Spleen (tissue), 11 donors: ENCODE results near the gene CLCN7. TPM values are rescaled to one million over a fixed set of nuclear protein-coding genes. Genes with fewer than 3 reads are reported as not detected.

Experiments
- DNase-seq: peaks from one replicate; pipeline ENCODE4 v3.0.0-alpha.2; 2020
- H3K27ac ChIP-seq, 8 donors: fragments of 200-600 bp; sonication (generic) in 7 of 8; 1 replicate in 4 of 8; 2 replicates in 4 of 8; pipeline versions ENCODE4 v1.5.0 to v1.8.0; 2016 to 2021; ENCODE audit warnings: inconsistent platforms in 4 of 8, mild to moderate bottlenecking in 4 of 8, moderate library complexity in 1 of 8
- H3K27me3 ChIP-seq, 7 donors: fragments of 200-600 bp; sonication (generic) in 6 of 7; replicated peaks in 1 of 7; 1 replicate in 4 of 7; 2 replicates in 3 of 7; pipeline versions ENCODE4 v1.5.0 to v1.8.0; 2016 to 2021; ENCODE audit warnings: inconsistent platforms in 3 of 7, mild to moderate bottlenecking in 1 of 7
- H3K36me3 ChIP-seq, 6 donors: fragments of 200-600 bp; sonication (generic) in 5 of 6; 1 replicate in 4 of 6; 2 replicates in 2 of 6; pipeline versions ENCODE4 v1.5.0 to v1.8.0; 2016 to 2021; ENCODE audit warnings: inconsistent platforms in 2 of 6
- H3K4me1 ChIP-seq, 6 donors: fragments of 200-600 bp; sonication (generic) in 5 of 6; 1 replicate in 3 of 6; 2 replicates in 3 of 6; pipeline versions ENCODE4 v1.5.0 to v1.8.0; 2016 to 2021; ENCODE audit warnings: inconsistent platforms in 3 of 6
- H3K4me3 ChIP-seq, 8 donors: fragments of 200-600 bp; sonication (generic) in 7 of 8; 1 replicate in 4 of 8; 2 replicates in 4 of 8; pipeline versions ENCODE4 v1.5.0 to v1.8.0; 2016 to 2021; ENCODE audit warnings: inconsistent platforms in 4 of 8, mild to moderate bottlenecking in 4 of 8, moderate library complexity in 2 of 8
- H3K9me3 ChIP-seq, 8 donors: fragments of 200-600 bp; sonication (generic) in 7 of 8; 1 replicate in 4 of 8; 2 replicates in 4 of 8; pipeline versions ENCODE4 v1.5.0 to v1.8.0; 2016 to 2021; ENCODE audit warnings: inconsistent platforms in 4 of 8
- CTCF ChIP-seq, 11 experiments: fragments of 200-600 bp in 7 of 11; fragments of 450-650 bp in 4 of 11; sonication (generic) in 4 of 11; IDR thresholded peaks in 8 of 11; conservative IDR thresholded peaks in 3 of 11; 1 replicate in 7 of 11; 2 replicates in 4 of 11; pipeline versions ENCODE4 v1.4.0 to v1.8.0; 2016 to 2021; ENCODE audit warnings: antibody characterized with exemption in 11 of 11, inconsistent platforms in 4 of 11, mild to moderate bottlenecking in 1 of 11
- POLR2A ChIP-seq, 3 donors: fragments of 450-650 bp; IDR thresholded peaks; one replicate each; pipeline ENCODE4 v1.5.1; 2017; ENCODE audit warnings: antibody characterized with exemption in 3 of 3, mild to moderate bottlenecking in 1 of 3
- POLR2AphosphoS5 ChIP-seq, 3 donors: sonication (generic); formaldehyde crosslinking; IDR thresholded peaks; one replicate each; pipeline ENCODE4 v1.5.1; 2017; ENCODE audit warnings: antibody characterized with exemption in 3 of 3
- WGBS, 5 donors: extraction: QIAGEN DNeasy Blood & Tissue Kit in 3 of 5; methylation state at CpG; one replicate each; pipeline versions ENCODE4 v1.1.5 to v1.1.7; 2013 to 2018; 5-methylcytosine and 5-hydroxymethylcytosine counted together
- intact Hi-C: fragments of 100-400 bp; cut with DNase I; formaldehyde crosslinking; loops from one replicate; pipeline ENCODE4 v1.15.0; 2023; ENCODE audit warnings: low total_unique reads
- polyA plus RNA-seq, 3 donors: library from polyadenylated mRNA; stranded (reverse); fragments of 200-250 nt; gene quantifications; one replicate each; pipeline ENCODE4 v1.2.1, GENCODE V29; 2013
- total RNA-seq, 7 donors: library from RNA; depleted of rRNA in 3 of 7; stranded (reverse); fragments of >200 nt in 3 of 7; fragmentation: NEBNext Ultra II Directional in 4 of 7; extraction: Animal tissue kit (Norgen Biotek cat#: 25700) in 4 of 7; gene quantifications; one replicate each; pipeline versions ENCODE4 v1.1.0 to v1.2.1, GENCODE V29; 2016 to 2021
- donor health status: healthy with polysubstance abuse.
- donor health status: DM: no; HTN: no; CAD: no; lungs with moderate emphysema.
- donor health status: DM: no; HTN: no; CAD: no.
- donor health status: Bipolar disorder and iron deficiency.
- donor health status: healthy.
- donor health status: DM: no; HTN: no; CAD: no.
- donor health status: DM: yes; HTN: yes; CAD: no.

CLCN7 gene
- total and polyA plus RNA-seq, 10 donors: 43.2 to 146 (median 115) TPM

GRCh38 chr16:1452530-1452929 is 22.3 kb downstream of the CLCN7 start:
- H3K27ac ChIP-seq: no peak overlapping the region
- H3K36me3 ChIP-seq: peaks cover 0 to 100% (median 94%) of the 10 kb centered on the region in 6 donors
- H3K9me3 ChIP-seq: no peaks in the 10 kb centered on the region
- WGBS, 5 donors: 92 to 98% (median 94%) methylated on average over 2 to 20 of the region's 20 CpGs
- H3K4me1 ChIP-seq: peaks cover 0 to under 1% (median 0%) of the 10 kb centered on the region in 6 donors
- no peak for DNase-seq
- intact Hi-C loops: no loop called here
- no peak overlapping the region for H3K4me3 ChIP-seq
- TF ChIP-seq POLR2A (IDR thresholded peaks at IDR 0.05): no peak
- no peak for TF ChIP-seq POLR2AphosphoS5 (IDR thresholded peaks at IDR 0.05)
- TF ChIP-seq CTCF (IDR thresholded peaks at IDR 0.05 in 8 of 11, conservative IDR thresholded peaks at IDR 0.05 in 3 of 11): no peak
- H3K27me3 ChIP-seq: no peaks in the 10 kb centered on the region

- peaks cover 0 to 100% (median 95%) of the 10 kb centered on the region in 6 donors for H3K36me3 ChIP-seq
- intact Hi-C loops: no loop called here
- TF ChIP-seq CTCF (IDR thresholded peaks at IDR 0.05 in 8 of 11, conservative IDR thresholded peaks at IDR 0.05 in 3 of 11) (no peak), POLR2AphosphoS5 (IDR thresholded peaks at IDR 0.05) (peak in 1 of 3 donors; percentile 28)
- no peak overlapping the region for H3K27ac ChIP-seq
- no peaks in the 10 kb centered on the region for H3K27me3 ChIP-seq
- H3K9me3 ChIP-seq: no peaks in the 10 kb centered on the region
- H3K4me3 ChIP-seq: no peak overlapping the region
- H3K4me1 ChIP-seq: no peaks in the 10 kb centered on the region
- no peak for DNase-seq
- WGBS, 5 donors: 95 to 98% (median 96%) methylated on average over 29 to 34 of the region's 34 CpGs
Observed at GRCh38 chr16:1451702-1452392, 23.0 kb downstream of the CLCN7 start.

GRCh38 chr16:1450841-1451240 is 24.0 kb downstream of the CLCN7 start:
- no peak for DNase-seq
- intact Hi-C loops: no loop called here
- no peaks in the 10 kb centered on the region for H3K27me3 ChIP-seq
- H3K4me1 ChIP-seq: peaks cover 0 to 9% (median 0%) of the 10 kb centered on the region in 6 donors
- 95 to 98% (median 95%) methylated on average over 12 to 21 of the region's 21 CpGs for WGBS, 5 donors
- peaks cover 0 to 100% (median 97%) of the 10 kb centered on the region in 6 donors for H3K36me3 ChIP-seq
- no peak overlapping the region for H3K4me3 ChIP-seq
- H3K27ac ChIP-seq: no peak overlapping the region
- no peak for TF ChIP-seq POLR2A (IDR thresholded peaks at IDR 0.05)
- H3K9me3 ChIP-seq: no peaks in the 10 kb centered on the region

- Histone ChIP-seq H3K4me3 (no peak overlapping the region), H3K27ac (no peak overlapping the region), H3K9me3 (no peaks in the 10 kb centered on the region), H3K4me1 (peaks cover 0 to 15% (median 2%) of the 10 kb centered on the region in 6 donors), H3K36me3 (peaks cover 0 to 100% (median 97%) of the 10 kb centered on the region in 6 donors), H3K27me3 (no peaks in the 10 kb centered on the region)
- no peak for TF ChIP-seq POLR2A (IDR thresholded peaks at IDR 0.05)
- peak in 1 of 3 donors; percentile 17 for TF ChIP-seq POLR2AphosphoS5 (IDR thresholded peaks at IDR 0.05)
- no peak for TF ChIP-seq CTCF (IDR thresholded peaks at IDR 0.05 in 8 of 11, conservative IDR thresholded peaks at IDR 0.05 in 3 of 11)
- intact Hi-C loops: no loop called here
- DNase-seq: no peak
- WGBS, 5 donors: 89 to 93% (median 90%) methylated on average over 9 to 29 of the region's 29 CpGs
Observed at GRCh38 chr16:1450218-1450617, 24.6 kb downstream of the CLCN7 start.
